ENCODE measurements around the gene OMP.

The OMP gene

DNA sequence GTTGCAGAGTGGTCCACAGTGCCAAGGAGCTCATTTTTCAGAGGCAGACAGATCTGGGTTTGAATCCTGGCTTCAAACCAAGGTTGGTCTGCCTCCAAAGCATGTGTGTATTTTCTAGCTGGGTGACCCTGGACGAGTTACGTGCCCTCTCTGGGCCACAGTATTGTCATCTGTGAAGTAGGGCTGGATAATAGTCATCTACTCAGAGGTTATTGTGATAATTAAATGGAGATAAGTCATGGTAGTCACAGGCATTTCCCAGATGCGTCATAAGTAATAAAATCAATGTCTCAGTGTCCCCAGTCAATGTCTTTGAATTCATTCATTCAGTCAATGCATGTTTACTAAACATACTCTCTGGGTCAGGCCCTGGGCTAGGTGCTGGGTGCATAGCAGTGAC, 8.6 kb downstream of the OMP start (continued):
- no peak for TF ChIP-seq ZBTB1 (tag by site-specific recombination; IDR thresholded peaks at IDR 0.05)
- TF ChIP-seq, protein P1, sequence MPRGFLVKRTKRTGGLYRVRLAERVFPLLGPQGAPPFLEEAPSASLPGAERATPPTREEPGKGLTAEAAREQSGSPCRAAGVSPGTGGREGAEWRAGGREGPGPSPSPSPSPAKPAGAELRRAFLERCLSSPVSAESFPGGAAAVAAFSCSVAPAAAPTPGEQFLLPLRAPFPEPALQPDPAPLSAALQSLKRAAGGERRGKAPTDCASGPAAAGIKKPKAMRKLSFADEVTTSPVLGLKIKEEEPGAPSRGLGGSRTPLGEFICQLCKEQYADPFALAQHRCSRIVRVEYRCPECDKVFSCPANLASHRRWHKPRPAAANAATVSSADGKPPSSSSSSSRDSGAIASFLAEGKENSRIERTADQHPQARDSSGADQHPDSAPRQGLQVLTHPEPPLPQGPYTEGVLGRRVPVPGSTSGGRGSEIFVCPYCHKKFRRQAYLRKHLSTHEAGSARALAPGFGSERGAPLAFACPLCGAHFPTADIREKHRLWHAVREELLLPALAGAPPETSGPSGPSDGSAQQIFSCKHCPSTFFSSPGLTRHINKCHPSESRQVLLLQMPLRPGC (tag by site-specific recombination; IDR thresholded peaks at IDR 0.05) = no peak
- no peak for TF ChIP-seq SCRT2 (tag by site-specific recombination; IDR thresholded peaks at IDR 0.05)
- TF ChIP-seq HOXA7 (CRISPR knock-in tag; IDR thresholded peaks at IDR 0.05; ENCODE audit: borderline replicate concordance) = no peak
- TF ChIP-seq KLF16 (tag by site-specific recombination; IDR thresholded peaks at IDR 0.05) = no peak
- TF ChIP-seq, protein P2, sequence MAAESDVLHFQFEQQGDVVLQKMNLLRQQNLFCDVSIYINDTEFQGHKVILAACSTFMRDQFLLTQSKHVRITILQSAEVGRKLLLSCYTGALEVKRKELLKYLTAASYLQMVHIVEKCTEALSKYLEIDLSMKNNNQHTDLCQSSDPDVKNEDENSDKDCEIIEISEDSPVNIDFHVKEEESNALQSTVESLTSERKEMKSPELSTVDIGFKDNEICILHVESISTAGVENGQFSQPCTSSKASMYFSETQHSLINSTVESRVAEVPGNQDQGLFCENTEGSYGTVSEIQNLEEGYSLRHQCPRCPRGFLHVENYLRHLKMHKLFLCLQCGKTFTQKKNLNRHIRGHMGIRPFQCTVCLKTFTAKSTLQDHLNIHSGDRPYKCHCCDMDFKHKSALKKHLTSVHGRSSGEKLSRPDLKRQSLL (tag by site-specific recombination; IDR thresholded peaks at IDR 0.05) = no peak

DNA sequence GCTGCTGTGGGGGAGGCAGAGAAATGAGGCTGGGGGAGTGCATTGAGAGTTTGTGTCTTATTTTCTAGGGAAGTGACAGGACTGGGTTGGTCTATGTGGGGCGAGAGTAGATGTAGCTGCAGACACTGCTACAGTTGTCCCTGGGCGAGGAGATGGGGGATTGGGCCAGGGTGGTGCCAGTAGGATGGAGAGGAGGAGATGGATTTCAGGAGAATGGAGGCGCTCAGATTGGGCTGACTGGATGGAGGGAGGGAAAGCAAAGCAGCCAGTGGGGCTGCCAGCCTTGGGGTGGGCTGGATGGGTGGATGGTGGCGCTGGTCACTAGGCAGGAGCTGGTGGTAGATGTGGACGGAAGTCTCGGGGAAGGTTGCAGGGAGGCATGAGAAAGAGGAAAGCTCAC, 9.3 kb downstream of the OMP start:
- Histone ChIP-seq H3K4me3 (ENCODE audit: low read depth, low read length) (no peak overlapping the region), H3K9me3 (ENCODE audit: control insufficient read depth, insufficient read depth, low read depth, low read length) (no peaks in the 10 kb centered on the region), H3K27ac (ENCODE audit: extremely low read depth, low read depth, low read length) (no peak overlapping the region), H3K4me1 (ENCODE audit: control insufficient read depth, insufficient read depth, low read length) (no peaks in the 10 kb centered on the region), H3K36me3 (ENCODE audit: control insufficient read depth in 2 of 2, insufficient read depth in 1 of 2, low read length in 2 of 2) (no peaks in the 10 kb centered on the region)
- POLR2A ChIA-PET = interaction anchor here (0.7 kb wide), 1 partner anchor 247 kb away, joined by 4 read pairs; no protein-coding TSS in a partner anchor
- TF ChIP-seq ZNF530 (tag by site-specific recombination; IDR thresholded peaks at IDR 0.05; ENCODE audit: low read depth) (no peak), ZNF248 (tag by site-specific recombination; IDR thresholded peaks at IDR 0.05) (no peak), ZNF561 (tag by site-specific recombination; IDR thresholded peaks at IDR 0.05; ENCODE audit: borderline replicate concordance) (no peak), ZNF221 (tag by site-specific recombination; IDR thresholded peaks at IDR 0.05; ENCODE audit: borderline replicate concordance) (no peak), ZNF664 (tag by site-specific recombination; IDR thresholded peaks at IDR 0.05) (no peak), ZNF544 (tag by site-specific recombination; IDR thresholded peaks at IDR 0.05) (no peak), HOXA7 (CRISPR knock-in tag; IDR thresholded peaks at IDR 0.05; ENCODE audit: borderline replicate concordance) (no peak), ZNF23 (tag by site-specific recombination; IDR thresholded peaks at IDR 0.05; ENCODE audit: borderline replicate concordance) (no peak), ZNF677 (tag by site-specific recombination; IDR thresholded peaks at IDR 0.05) (no peak), SCRT2 (tag by site-specific recombination; IDR thresholded peaks at IDR 0.05) (no peak)
- TF ChIP-seq, protein P3, sequence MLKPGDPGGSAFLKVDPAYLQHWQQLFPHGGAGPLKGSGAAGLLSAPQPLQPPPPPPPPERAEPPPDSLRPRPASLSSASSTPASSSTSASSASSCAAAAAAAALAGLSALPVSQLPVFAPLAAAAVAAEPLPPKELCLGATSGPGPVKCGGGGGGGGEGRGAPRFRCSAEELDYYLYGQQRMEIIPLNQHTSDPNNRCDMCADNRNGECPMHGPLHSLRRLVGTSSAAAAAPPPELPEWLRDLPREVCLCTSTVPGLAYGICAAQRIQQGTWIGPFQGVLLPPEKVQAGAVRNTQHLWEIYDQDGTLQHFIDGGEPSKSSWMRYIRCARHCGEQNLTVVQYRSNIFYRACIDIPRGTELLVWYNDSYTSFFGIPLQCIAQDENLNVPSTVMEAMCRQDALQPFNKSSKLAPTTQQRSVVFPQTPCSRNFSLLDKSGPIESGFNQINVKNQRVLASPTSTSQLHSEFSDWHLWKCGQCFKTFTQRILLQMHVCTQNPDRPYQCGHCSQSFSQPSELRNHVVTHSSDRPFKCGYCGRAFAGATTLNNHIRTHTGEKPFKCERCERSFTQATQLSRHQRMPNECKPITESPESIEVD (tag by site-specific recombination; IDR thresholded peaks at IDR 0.05) = no peak
- TF ChIP-seq, protein P4, sequence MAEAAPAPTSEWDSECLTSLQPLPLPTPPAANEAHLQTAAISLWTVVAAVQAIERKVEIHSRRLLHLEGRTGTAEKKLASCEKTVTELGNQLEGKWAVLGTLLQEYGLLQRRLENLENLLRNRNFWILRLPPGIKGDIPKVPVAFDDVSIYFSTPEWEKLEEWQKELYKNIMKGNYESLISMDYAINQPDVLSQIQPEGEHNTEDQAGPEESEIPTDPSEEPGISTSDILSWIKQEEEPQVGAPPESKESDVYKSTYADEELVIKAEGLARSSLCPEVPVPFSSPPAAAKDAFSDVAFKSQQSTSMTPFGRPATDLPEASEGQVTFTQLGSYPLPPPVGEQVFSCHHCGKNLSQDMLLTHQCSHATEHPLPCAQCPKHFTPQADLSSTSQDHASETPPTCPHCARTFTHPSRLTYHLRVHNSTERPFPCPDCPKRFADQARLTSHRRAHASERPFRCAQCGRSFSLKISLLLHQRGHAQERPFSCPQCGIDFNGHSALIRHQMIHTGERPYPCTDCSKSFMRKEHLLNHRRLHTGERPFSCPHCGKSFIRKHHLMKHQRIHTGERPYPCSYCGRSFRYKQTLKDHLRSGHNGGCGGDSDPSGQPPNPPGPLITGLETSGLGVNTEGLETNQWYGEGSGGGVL (tag by site-specific recombination; IDR thresholded peaks at IDR 0.05) = no peak
- TF ChIP-seq, protein P5, sequence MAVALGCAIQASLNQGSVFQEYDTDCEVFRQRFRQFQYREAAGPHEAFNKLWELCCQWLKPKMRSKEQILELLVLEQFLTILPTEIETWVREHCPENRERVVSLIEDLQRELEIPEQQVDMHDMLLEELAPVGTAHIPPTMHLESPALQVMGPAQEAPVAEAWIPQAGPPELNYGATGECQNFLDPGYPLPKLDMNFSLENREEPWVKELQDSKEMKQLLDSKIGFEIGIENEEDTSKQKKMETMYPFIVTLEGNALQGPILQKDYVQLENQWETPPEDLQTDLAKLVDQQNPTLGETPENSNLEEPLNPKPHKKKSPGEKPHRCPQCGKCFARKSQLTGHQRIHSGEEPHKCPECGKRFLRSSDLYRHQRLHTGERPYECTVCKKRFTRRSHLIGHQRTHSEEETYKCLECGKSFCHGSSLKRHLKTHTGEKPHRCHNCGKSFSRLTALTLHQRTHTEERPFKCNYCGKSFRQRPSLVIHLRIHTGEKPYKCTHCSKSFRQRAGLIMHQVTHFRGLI (tag by site-specific recombination; IDR thresholded peaks at IDR 0.05) = no peak
- TF ChIP-seq, protein P1 (tag by site-specific recombination; IDR thresholded peaks at IDR 0.05) = no peak
- TF ChIP-seq, protein P6, sequence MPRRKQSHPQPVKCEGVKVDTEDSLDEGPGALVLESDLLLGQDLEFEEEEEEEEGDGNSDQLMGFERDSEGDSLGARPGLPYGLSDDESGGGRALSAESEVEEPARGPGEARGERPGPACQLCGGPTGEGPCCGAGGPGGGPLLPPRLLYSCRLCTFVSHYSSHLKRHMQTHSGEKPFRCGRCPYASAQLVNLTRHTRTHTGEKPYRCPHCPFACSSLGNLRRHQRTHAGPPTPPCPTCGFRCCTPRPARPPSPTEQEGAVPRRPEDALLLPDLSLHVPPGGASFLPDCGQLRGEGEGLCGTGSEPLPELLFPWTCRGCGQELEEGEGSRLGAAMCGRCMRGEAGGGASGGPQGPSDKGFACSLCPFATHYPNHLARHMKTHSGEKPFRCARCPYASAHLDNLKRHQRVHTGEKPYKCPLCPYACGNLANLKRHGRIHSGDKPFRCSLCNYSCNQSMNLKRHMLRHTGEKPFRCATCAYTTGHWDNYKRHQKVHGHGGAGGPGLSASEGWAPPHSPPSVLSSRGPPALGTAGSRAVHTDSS (tag by site-specific recombination; IDR thresholded peaks at IDR 0.05) = no peak
- CTCF ChIA-PET = interaction anchor here (0.6 to 1.2 kb wide), 3 partner anchors 60 to 453 kb away, joined by 3 to 4 read pairs (median 3); no protein-coding TSS in a partner anchor
